Measurements from ENCODE around the gene VSIG10.
A peak's percentile ranks its signal among the peaks of the same experiment; 100 is the strongest.
"Not testable (repeated sequence)": the region's sequence is repeated elsewhere in the genome, so short reads cannot be mapped to it uniquely, and the experiment has no call there.

The VSIG10 gene

GRCh38 chr12:118022728-118023109, 81.1 kb downstream of the VSIG10 start:
- Histone ChIP-seq H3K36me3 (replicated peaks; ENCODE audit: insufficient read depth, low read length) (no peaks in the 10 kb centered on the region), H3K4me3 (ENCODE audit: low read length) (no peak overlapping the region), H3F3A (ENCODE audit: insufficient read depth, low read length) (no peaks in the 10 kb centered on the region), H3K27ac (ENCODE audit: low read length) (no peak overlapping the region), H3K27me3 (replicated peaks; ENCODE audit: insufficient read depth, low read length) (no peaks in the 10 kb centered on the region), H3K4me1 (ENCODE audit: low read length) (no peaks in the 10 kb centered on the region), H3K9me2 (replicated peaks; ENCODE audit: insufficient read depth, low read length) (no peaks in the 10 kb centered on the region), H3K4me2 (ENCODE audit: low read depth, low read length) (no peak overlapping the region), H3K9ac (ENCODE audit: low read length) (no peak overlapping the region), H4K20me1 (ENCODE audit: insufficient read depth, low read length) (no peaks in the 10 kb centered on the region), H2AFZ (ENCODE audit: low read length) (no peak overlapping the region), H3K79me2 (ENCODE audit: low read length) (peaks cover 7% of the 10 kb centered on the region), H3K9me3 (replicated peaks; ENCODE audit: insufficient read depth, low read length) (no peaks in the 10 kb centered on the region)
- DNase-seq: no peak
- TF ChIP-seq, protein P1, sequence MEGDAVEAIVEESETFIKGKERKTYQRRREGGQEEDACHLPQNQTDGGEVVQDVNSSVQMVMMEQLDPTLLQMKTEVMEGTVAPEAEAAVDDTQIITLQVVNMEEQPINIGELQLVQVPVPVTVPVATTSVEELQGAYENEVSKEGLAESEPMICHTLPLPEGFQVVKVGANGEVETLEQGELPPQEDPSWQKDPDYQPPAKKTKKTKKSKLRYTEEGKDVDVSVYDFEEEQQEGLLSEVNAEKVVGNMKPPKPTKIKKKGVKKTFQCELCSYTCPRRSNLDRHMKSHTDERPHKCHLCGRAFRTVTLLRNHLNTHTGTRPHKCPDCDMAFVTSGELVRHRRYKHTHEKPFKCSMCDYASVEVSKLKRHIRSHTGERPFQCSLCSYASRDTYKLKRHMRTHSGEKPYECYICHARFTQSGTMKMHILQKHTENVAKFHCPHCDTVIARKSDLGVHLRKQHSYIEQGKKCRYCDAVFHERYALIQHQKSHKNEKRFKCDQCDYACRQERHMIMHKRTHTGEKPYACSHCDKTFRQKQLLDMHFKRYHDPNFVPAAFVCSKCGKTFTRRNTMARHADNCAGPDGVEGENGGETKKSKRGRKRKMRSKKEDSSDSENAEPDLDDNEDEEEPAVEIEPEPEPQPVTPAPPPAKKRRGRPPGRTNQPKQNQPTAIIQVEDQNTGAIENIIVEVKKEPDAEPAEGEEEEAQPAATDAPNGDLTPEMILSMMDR (IDR thresholded peaks at IDR 0.05; ENCODE audit: low read length): no peak
- TF ChIP-seq EZH2 (optimal IDR thresholded peaks at IDR 0.05; ENCODE audit: low read depth, low read length) (no peak), EZH2phosphoT487 (IDR thresholded peaks at IDR 0.05; ENCODE audit: low read length) (no peak)

DNA sequence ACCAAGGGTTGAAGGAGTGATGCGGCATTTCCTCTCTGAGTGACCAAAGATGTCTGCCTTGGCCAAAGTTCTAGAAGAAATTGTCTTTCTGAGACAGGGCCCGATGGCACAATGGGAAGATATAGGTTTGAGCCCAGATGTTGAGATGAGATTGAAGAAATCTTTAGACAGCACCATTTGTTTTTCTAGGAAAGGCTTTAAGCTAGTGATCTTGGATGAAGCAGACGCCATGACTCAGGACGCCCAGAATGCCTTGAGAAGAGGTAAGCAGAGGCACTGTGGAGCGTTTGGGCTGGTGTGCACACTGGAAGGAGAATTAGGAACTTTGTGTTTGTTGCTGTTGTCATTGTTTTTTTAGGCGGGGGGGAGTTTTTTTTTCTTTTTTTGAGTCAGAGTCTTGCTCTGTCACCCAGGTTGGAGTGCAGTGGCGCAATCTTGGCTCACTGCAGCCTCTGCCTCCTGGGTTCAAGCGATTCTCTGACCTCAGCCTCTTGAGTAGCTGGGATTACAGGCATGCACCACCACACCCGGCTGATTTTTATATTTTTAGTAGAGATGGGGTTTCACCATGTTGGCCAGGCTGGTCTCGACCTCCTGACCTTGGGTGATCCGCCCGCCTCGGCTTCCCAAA, 81.6 kb downstream of the VSIG10 start:
- H2AFZ ChIP-seq (ENCODE audit: low read length); H3K9me3 ChIP-seq (replicated peaks; ENCODE audit: insufficient read depth, low read length); H3K27ac ChIP-seq (ENCODE audit: low read length); H3K9ac ChIP-seq (ENCODE audit: low read length); H4K20me1 ChIP-seq (ENCODE audit: insufficient read depth, low read length); H3K4me2 ChIP-seq (ENCODE audit: low read depth, low read length); DNase-seq; H3K4me1 ChIP-seq (ENCODE audit: low read length); H3F3A ChIP-seq (ENCODE audit: insufficient read depth, low read length); H3K4me3 ChIP-seq (ENCODE audit: low read length); H3K27me3 ChIP-seq (replicated peaks; ENCODE audit: insufficient read depth, low read length); H3K9me2 ChIP-seq (replicated peaks; ENCODE audit: insufficient read depth, low read length); H3K36me3 ChIP-seq (replicated peaks; ENCODE audit: insufficient read depth, low read length): not testable (repeated sequence)
- H3K79me2 ChIP-seq (ENCODE audit: low read length): peaks cover 12% of the 10 kb centered on the region

- Histone ChIP-seq H3K27me3 (replicated peaks; ENCODE audit: insufficient read depth, low read length) (no peaks in the 10 kb centered on the region), H3K27ac (ENCODE audit: low read length) (no peak overlapping the region), H3K4me3 (ENCODE audit: low read length) (no peak overlapping the region), H3F3A (ENCODE audit: insufficient read depth, low read length) (no peaks in the 10 kb centered on the region), H3K9ac (ENCODE audit: low read length) (no peak overlapping the region), H3K9me2 (replicated peaks; ENCODE audit: insufficient read depth, low read length) (no peaks in the 10 kb centered on the region), H2AFZ (ENCODE audit: low read length) (no peak overlapping the region), H4K20me1 (ENCODE audit: insufficient read depth, low read length) (no peaks in the 10 kb centered on the region), H3K9me3 (replicated peaks; ENCODE audit: insufficient read depth, low read length) (no peaks in the 10 kb centered on the region), H3K79me2 (ENCODE audit: low read length) (peaks cover 18% of the 10 kb centered on the region), H3K4me2 (ENCODE audit: low read depth, low read length) (no peak overlapping the region), H3K4me1 (ENCODE audit: low read length) (no peaks in the 10 kb centered on the region), H3K36me3 (replicated peaks; ENCODE audit: insufficient read depth, low read length) (no peaks in the 10 kb centered on the region)
- TF ChIP-seq EZH2phosphoT487 (IDR thresholded peaks at IDR 0.05; ENCODE audit: low read length) (no peak), EZH2 (optimal IDR thresholded peaks at IDR 0.05; ENCODE audit: low read depth, low read length) (no peak)
- TF ChIP-seq, protein P1 (IDR thresholded peaks at IDR 0.05; ENCODE audit: low read length): no peak
- DNase-seq: no peak
Observed at GRCh38 chr12:118020036-118020435, 83.8 kb downstream of the VSIG10 start.

DNA sequence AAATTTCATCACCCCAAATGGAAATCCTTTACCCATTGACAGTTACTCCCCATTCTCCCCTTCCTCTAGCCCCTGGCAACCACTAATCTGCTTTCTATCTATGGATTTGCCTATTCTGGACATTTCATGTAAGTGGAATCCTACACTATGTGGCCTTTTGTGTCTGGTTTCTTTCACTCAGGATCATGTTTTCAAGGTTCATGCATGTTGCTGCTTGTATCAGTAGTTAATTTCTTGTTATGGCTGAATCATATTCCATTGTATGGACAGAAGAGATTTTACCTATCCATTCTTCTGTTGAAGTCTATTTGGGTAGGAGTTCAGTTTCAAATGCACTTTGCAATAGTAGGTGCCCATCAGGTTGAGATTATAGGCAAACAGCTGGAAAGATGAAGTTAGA, 85.9 kb downstream of the VSIG10 start:
- Histone ChIP-seq H3F3A (ENCODE audit: insufficient read depth, low read length) (no peaks in the 10 kb centered on the region), H2AFZ (ENCODE audit: low read length) (no peak overlapping the region), H3K79me2 (ENCODE audit: low read length) (peaks cover 18% of the 10 kb centered on the region), H3K27ac (ENCODE audit: low read length) (no peak overlapping the region), H3K36me3 (replicated peaks; ENCODE audit: insufficient read depth, low read length) (no peaks in the 10 kb centered on the region), H3K9ac (ENCODE audit: low read length) (no peak overlapping the region), H3K4me3 (ENCODE audit: low read length) (no peak overlapping the region), H3K4me1 (ENCODE audit: low read length) (no peaks in the 10 kb centered on the region), H3K9me2 (replicated peaks; ENCODE audit: insufficient read depth, low read length) (no peaks in the 10 kb centered on the region), H3K27me3 (replicated peaks; ENCODE audit: insufficient read depth, low read length) (no peaks in the 10 kb centered on the region), H3K4me2 (ENCODE audit: low read depth, low read length) (peak overlapping the region; percentile 69; the same call in 1 of the 2 replicates), H3K9me3 (replicated peaks; ENCODE audit: insufficient read depth, low read length) (no peaks in the 10 kb centered on the region), H4K20me1 (ENCODE audit: insufficient read depth, low read length) (no peaks in the 10 kb centered on the region)
- TF ChIP-seq EZH2phosphoT487 (IDR thresholded peaks at IDR 0.05; ENCODE audit: low read length) (no peak), EZH2 (optimal IDR thresholded peaks at IDR 0.05; ENCODE audit: low read depth, low read length) (no peak)
- TF ChIP-seq, protein P1 (IDR thresholded peaks at IDR 0.05; ENCODE audit: low read length): no peak
- DNase-seq: no peak
